HepG2 (cell line): Measurements from ENCODE around the gene LEMD2. TPM values are rescaled to one million over a fixed set of nuclear protein-coding genes. Genes with fewer than 3 reads are reported as not detected.

Experiments used
- ATAC-seq: fragments of 200-7000 bp; cut with Tn5 transposase; 3 replicates; pipeline ENCODE4 v1.9.1; 2020; ENCODE audit warnings: mild to moderate bottlenecking, moderate library complexity
- BruUV-seq: library from RNA; stranded (reverse); fragments of 400-500 nt; replicated peaks from 2 replicates; lab custom pipeline; 2021; lab: Mats Ljungman, UMichigan
- CTCF ChIA-PET: fragments of 300-600 bp; formaldehyde crosslinking; extraction: SDS; loops from one replicate; lab custom pipeline; 2021; ENCODE audit warnings: low total read pairs, inconsistent platforms, low intra/inter-chr PET ratio; lab: Yijun Ruan, JAX
- POLR2A ChIA-PET: fragments of 350-600 bp; sonication (Branson Sonifier 250); formaldehyde crosslinking; loops from one replicate; lab custom pipeline; 2020; ENCODE audit warnings: antibody characterized with exemption, inconsistent platforms; lab: Yijun Ruan, JAX
- DNase-seq: peaks from one replicate; pipeline ENCODE4 v3.0.0-alpha.2; 2015; ENCODE audit warnings: low spot score
- FAIRE-seq: peaks from 3 replicates; lab custom pipeline; 2011; peaks lifted over from hg19 to GRCh38; lab: Jason Lieb, UNC
- H2AFZ ChIP-seq: one replicate; pipeline ENCODE4 v1.6.1; 2011; ENCODE audit warnings: low read length, inconsistent platforms
- H3K27ac ChIP-seq: fragments of 300-600 bp; 3 replicates; pipeline ENCODE4 v1.8.0; 2011; ENCODE audit warnings: mixed run types, mild to moderate bottlenecking, mixed read lengths, low read length, inconsistent platforms; ENCODE audit not compliant: insufficient read depth; ENCODE audit errors: extremely low read length
- H3K27me3 ChIP-seq, 2 experiments: fragments of 200-600 bp in 1 of 2; 2 replicates in 1 of 2; 3 replicates in 1 of 2; pipeline versions ENCODE4 v1.6.0 to v1.8.0; 2011; ENCODE audit warnings: low read length in 2 of 2, mild to moderate bottlenecking in 2 of 2, moderate library complexity in 2 of 2, inconsistent platforms in 1 of 2; ENCODE audit not compliant: insufficient read depth in 2 of 2, control insufficient read depth in 1 of 2
- H3K36me3 ChIP-seq, 2 experiments: fragments of 200-600 bp in 1 of 2; replicated peaks in 1 of 2; 2 replicates in 1 of 2; 3 replicates in 1 of 2; pipeline versions ENCODE4 v1.5.1 to v1.8.0; 2011; ENCODE audit warnings: low read length in 2 of 2, inconsistent platforms in 1 of 2; ENCODE audit not compliant: insufficient read depth in 2 of 2, control insufficient read depth in 1 of 2
- H3K4me1 ChIP-seq: 2 replicates; pipeline ENCODE4 v1.5.1; 2012; ENCODE audit warnings: low read length, inconsistent platforms; ENCODE audit not compliant: insufficient read depth
- H3K4me2 ChIP-seq: 2 replicates; pipeline ENCODE4 v1.6.0; 2011; ENCODE audit warnings: low read depth, low read length, inconsistent platforms
- H3K4me3 ChIP-seq, 3 experiments: fragments of 200-600 bp in 1 of 3; sonication (generic), shearing (Covaris generic) in 1 of 3; replicated peaks in 1 of 3; 2 replicates each; pipeline ENCODE4 v1.5.1; 2011 to 2016; ENCODE audit warnings: low read length in 3 of 3, inconsistent platforms in 2 of 3, low read depth in 2 of 3, mild to moderate bottlenecking in 2 of 3, control low read depth in 1 of 3, mixed read lengths in 1 of 3; ENCODE audit not compliant: insufficient read depth in 1 of 3
- H3K79me2 ChIP-seq: one replicate; pipeline ENCODE4 v1.6.1; 2011; ENCODE audit warnings: low read length, inconsistent platforms; ENCODE audit not compliant: insufficient read depth
- H3K9ac ChIP-seq: 2 replicates; pipeline ENCODE4 v1.6.0; 2011; ENCODE audit warnings: mild to moderate bottlenecking, low read depth, low read length, inconsistent platforms; ENCODE audit not compliant: insufficient read depth
- H3K9me3 ChIP-seq: 2 replicates; pipeline ENCODE4 v1.5.1; 2012; ENCODE audit warnings: mild to moderate bottlenecking, low read length
- H4K20me1 ChIP-seq: 2 replicates; pipeline ENCODE4 v1.6.0; 2011; ENCODE audit warnings: inconsistent platforms, mild to moderate bottlenecking, low read length, moderate library complexity; ENCODE audit not compliant: insufficient read depth
- MTERF4 ChIP-seq: sonication (generic); formaldehyde crosslinking; IDR thresholded peaks from 2 replicates; pipeline ENCODE4 v1.8.0; 2023; ENCODE audit warnings: mild to moderate bottlenecking, missing genetic modification reagents
- STAT6 ChIP-seq: sonication (generic); formaldehyde crosslinking; IDR thresholded peaks from 2 replicates; pipeline ENCODE4 v1.4.0; 2020; ENCODE audit warnings: missing genetic modification reagents, mild to moderate bottlenecking, borderline replicate concordance
- ZNF180 ChIP-seq: sonication (generic); formaldehyde crosslinking; IDR thresholded peaks from 2 replicates; pipeline ENCODE4 v1.4.0; 2020; ENCODE audit warnings: low read depth, missing genetic modification reagents, borderline replicate concordance
- ZNF652 ChIP-seq: IDR thresholded peaks from 2 replicates; pipeline ENCODE4 v1.6.1; 2016; ENCODE audit warnings: low read depth, borderline replicate concordance
- WGBS: methylation state at CpG from one replicate; pipeline ENCODE4 v1.1.6; 2017; ENCODE audit warnings: low lambda C conversion rate; 5-methylcytosine and 5-hydroxymethylcytosine counted together
- in situ Hi-C: cut with HindIII; loops from 2 replicates; pipeline ENCODE4 v1.10.0; 2017; ENCODE audit warnings: low pct_unique_long_range_greater_than_20kb; ENCODE audit not compliant: extremely low pct_ligation_motif_present
- intact Hi-C: fragments of 100-400 bp; cut with micrococcal nuclease; formaldehyde crosslinking; loops from one replicate; pipeline ENCODE4 v1.10.0; 2022; ENCODE audit not compliant: unreplicated experiment
- polyA plus RNA-seq, 8 experiments: library from polyadenylated mRNA; depleted of rRNA in 3 of 8; stranded (reverse) in 7 of 8; unstranded in 1 of 8; fragments of >200 nt; fragmentation: Illumina TruSeq in 4 of 8; extraction: Trizol in 4 of 8; gene quantifications; 2 replicates each; pipeline versions ENCODE4 v1.2.1 to v1.2.3, GENCODE V29; 2011 to 2016; ENCODE audit warnings: low read depth in 4 of 8, missing spikeins in 1 of 8, mixed read lengths in 1 of 8; ENCODE audit not compliant: insufficient read depth in 1 of 8
- total RNA-seq, 5 experiments: library from RNA; depleted of rRNA; stranded (reverse); fragments of >200 nt; fragmentation: Illumina TruSeq; extraction: Trizol; gene quantifications; 2 replicates each; pipeline ENCODE4 v1.2.3, GENCODE V29; 2016; ENCODE audit warnings: low read depth in 1 of 5

Gene LEMD2
- total and polyA plus RNA-seq, 2 of the 13 experiments (the other 11 are each of a cell fraction or from before 2014, with no cell fraction given) = 45.2 to 62.9 TPM

GRCh38 chr6:33798343-33798848, 9.5 kb upstream of the LEMD2 start (continued):
- TF ChIP-seq STAT6 (CRISPR knock-in tag) (no peak), MTERF4 (no peak)

GRCh38 chr6:33797626-33798342, 8.9 kb upstream of the LEMD2 start:
- Histone ChIP-seq H3K4me2 (no peak overlapping the region), H3K79me2 (no peaks in the 10 kb centered on the region), H3K4me3 (no peak overlapping the region), H3K27ac (no peak overlapping the region), H4K20me1 (no peaks in the 10 kb centered on the region), H3K36me3 (no peaks in the 10 kb centered on the region), H3K9me3 (no peaks in the 10 kb centered on the region), H3K9ac (no peak overlapping the region), H2AFZ (no peak overlapping the region), H3K27me3 (peaks cover 5 to 66% of the 10 kb centered on the region in 2 experiments; a peak in 4 of 5 replicates), H3K4me1 (peaks cover 27% of the 10 kb centered on the region)
- 50% methylated on average over 10 of the region's 10 CpGs for WGBS
- BruUV-seq = no TSS peak
- ChIA-PET CTCF (no interaction called here), POLR2A (no interaction called here)
- no peak for ATAC-seq
- no peak for FAIRE-seq
- no peak for TF ChIP-seq ZNF652 (CRISPR knock-in tag)
- no peak for TF ChIP-seq ZNF180
- intact Hi-C loops (no loop called here), in situ Hi-C loops (no loop called here)
- DNase-seq = no peak
